Measurements from ENCODE around the gene ELOVL5.

- TF ChIP-seq CTCF (IDR thresholded peaks at IDR 0.05): no peak
- no peak for TF ChIP-seq POLR2AphosphoS5 (IDR thresholded peaks at IDR 0.05; ENCODE audit: low read depth, low read length)
- no peak for TF ChIP-seq TCF7L2 (IDR thresholded peaks at IDR 0.05; ENCODE audit: low read depth, low read length)
These were observed 55.1 kb downstream of the ELOVL5 start for GRCh38 chr6:53293691-53294090.
